Stimulated activated CD4-positive, alpha-beta T cell treated with anti-CD3 and anti-CD28 coated beads, Interleukin-15, amount 100 ng/mL, for 48 hours (primary cell): Measurements from ENCODE around the gene ANKRD55.
A peak's percentile ranks its signal among the peaks of the same experiment; 100 is the strongest.

Experiments
- DNase-seq, 2 donors: peaks; one replicate each; pipeline ENCODE4 v3.0.0-alpha.2; 2020; ENCODE audit warnings: low read depth in 2 of 2

Gene ANKRD55

GRCh38 chr5:56078278-56079156 lies 154.6 kb downstream of the ANKRD55 start:
- no peak for DNase-seq

GRCh38 chr5:56077796-56078233 lies 155.3 kb downstream of the ANKRD55 start:
- no peak for DNase-seq

- DNase-seq = no peak
These were observed 156.6 kb downstream of the ANKRD55 start for GRCh38 chr5:56076486-56076885.

GRCh38 chr5:56075361-56075760 lies 157.8 kb downstream of the ANKRD55 start:
- DNase-seq = no peak

- no peak for DNase-seq
These were observed 160.0 kb downstream of the ANKRD55 start for GRCh38 chr5:56072863-56073766.

GRCh38 chr5:56071470-56071869 lies 161.7 kb downstream of the ANKRD55 start:
- no peak for DNase-seq

GRCh38 chr5:56070851-56071465 lies 162.2 kb downstream of the ANKRD55 start:
- DNase-seq = no peak

GRCh38 chr5:56069652-56070226 lies 163.4 kb downstream of the ANKRD55 start:
- no peak for DNase-seq

GRCh38 chr5:56066931-56067450 lies 166.1 kb downstream of the ANKRD55 start:
- DNase-seq = no peak

GRCh38 chr5:56064984-56065383 lies 168.1 kb downstream of the ANKRD55 start:
- no peak for DNase-seq

- peak; percentile 13 to 38 for DNase-seq
These were observed 172.6 kb downstream of the ANKRD55 start for GRCh38 chr5:56060276-56061110.

GRCh38 chr5:56059854-56060253 lies 173.3 kb downstream of the ANKRD55 start:
- no peak for DNase-seq

GRCh38 chr5:56056875-56057274 lies 176.3 kb downstream of the ANKRD55 start:
- no peak for DNase-seq

- no peak for DNase-seq
These were observed 177.3 kb downstream of the ANKRD55 start for GRCh38 chr5:56055859-56056258.

- no peak for DNase-seq
These were observed 177.8 kb downstream of the ANKRD55 start for GRCh38 chr5:56055287-56055686.

GRCh38 chr5:56054666-56055065 lies 178.5 kb downstream of the ANKRD55 start:
- no peak for DNase-seq

- no peak for DNase-seq
These were observed 179.8 kb downstream of the ANKRD55 start for GRCh38 chr5:56053363-56053762.

- DNase-seq = no peak
These were observed 180.4 kb downstream of the ANKRD55 start for GRCh38 chr5:56052735-56053134.

- DNase-seq = no peak
These were observed 182.4 kb downstream of the ANKRD55 start for GRCh38 chr5:56050551-56051255.
